Measurements from ENCODE around the gene GAS7.

GRCh38 chr17:10060526-10060925 lies 137.9 kb downstream of the GAS7 start:
- TF ChIP-seq CTCF (IDR thresholded peaks at IDR 0.05; ENCODE audit: insufficient read depth, low read length): no peak
- no peak for TF ChIP-seq SPI1 (IDR thresholded peaks at IDR 0.05; ENCODE audit: borderline replicate concordance, low read depth)
- TF ChIP-seq REST (IDR thresholded peaks at IDR 0.05; ENCODE audit: insufficient replicate concordance, low read depth): no peak
